ENCODE results near the gene ARIH1.

DNA sequence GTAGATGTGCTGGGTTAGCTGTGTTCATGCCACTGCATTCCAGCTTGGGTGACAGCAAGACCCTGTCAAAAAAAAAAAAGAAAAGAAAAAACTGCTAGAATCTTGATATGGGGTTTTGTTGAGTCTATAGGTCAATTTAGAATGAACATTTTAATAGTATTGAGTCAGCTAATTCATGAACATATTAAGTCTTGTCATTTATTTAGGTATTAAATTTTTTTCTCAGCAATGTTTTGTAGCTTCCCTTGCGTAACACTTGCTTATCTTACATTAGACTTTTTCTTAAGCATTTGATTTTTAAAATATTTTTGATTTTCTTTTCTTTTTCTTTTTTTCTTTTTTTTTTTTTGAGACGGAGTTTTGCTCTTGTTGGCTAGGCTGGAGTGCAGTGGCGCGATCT lies 119.7 kb downstream of the ARIH1 start:
- TF ChIP-seq, protein P1, sequence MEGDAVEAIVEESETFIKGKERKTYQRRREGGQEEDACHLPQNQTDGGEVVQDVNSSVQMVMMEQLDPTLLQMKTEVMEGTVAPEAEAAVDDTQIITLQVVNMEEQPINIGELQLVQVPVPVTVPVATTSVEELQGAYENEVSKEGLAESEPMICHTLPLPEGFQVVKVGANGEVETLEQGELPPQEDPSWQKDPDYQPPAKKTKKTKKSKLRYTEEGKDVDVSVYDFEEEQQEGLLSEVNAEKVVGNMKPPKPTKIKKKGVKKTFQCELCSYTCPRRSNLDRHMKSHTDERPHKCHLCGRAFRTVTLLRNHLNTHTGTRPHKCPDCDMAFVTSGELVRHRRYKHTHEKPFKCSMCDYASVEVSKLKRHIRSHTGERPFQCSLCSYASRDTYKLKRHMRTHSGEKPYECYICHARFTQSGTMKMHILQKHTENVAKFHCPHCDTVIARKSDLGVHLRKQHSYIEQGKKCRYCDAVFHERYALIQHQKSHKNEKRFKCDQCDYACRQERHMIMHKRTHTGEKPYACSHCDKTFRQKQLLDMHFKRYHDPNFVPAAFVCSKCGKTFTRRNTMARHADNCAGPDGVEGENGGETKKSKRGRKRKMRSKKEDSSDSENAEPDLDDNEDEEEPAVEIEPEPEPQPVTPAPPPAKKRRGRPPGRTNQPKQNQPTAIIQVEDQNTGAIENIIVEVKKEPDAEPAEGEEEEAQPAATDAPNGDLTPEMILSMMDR (IDR thresholded peaks at IDR 0.05): no peak
- TF ChIP-seq POLR2AphosphoS5 (IDR thresholded peaks at IDR 0.05) (no peak), POLR2A (IDR thresholded peaks at IDR 0.05) (no peak)
